Right atrium auricular region (tissue), 2 donors: ENCODE measurements around the gene ARMC7. TPM values are rescaled to one million over a fixed set of nuclear protein-coding genes. Genes with fewer than 3 reads are reported as not detected.

Source experiments
- DNase-seq: peaks from one replicate; pipeline ENCODE4 v3.0.0-alpha.2; 2019; ENCODE audit warnings: low spot score
- H3K27ac ChIP-seq, 2 donors: fragments of 200-600 bp; sonication (generic); 1 replicate in 1 of 2; 2 replicates in 1 of 2; pipeline ENCODE4 v1.5.1; 2016 to 2019
- H3K27me3 ChIP-seq, 2 donors: fragments of 200-600 bp; sonication (generic); one replicate each; pipeline versions ENCODE4 v1.5.1 to v1.6.0; 2017 to 2019
- H3K36me3 ChIP-seq: fragments of 200-600 bp; sonication (generic); one replicate; pipeline ENCODE4 v1.5.1; 2016
- H3K4me1 ChIP-seq, 2 donors: fragments of 200-600 bp; sonication (generic); one replicate each; pipeline versions ENCODE4 v1.5.1 to v1.6.0; 2017 to 2019
- H3K4me3 ChIP-seq, 2 donors: fragments of 200-600 bp; sonication (generic); 1 replicate in 1 of 2; 2 replicates in 1 of 2; pipeline ENCODE4 v1.5.1; 2017 to 2019; ENCODE audit warnings: mild to moderate bottlenecking in 1 of 2, moderate library complexity in 1 of 2
- H3K9me3 ChIP-seq, 2 donors: fragments of 200-600 bp; sonication (generic); one replicate each; pipeline ENCODE4 v1.5.1; 2019
- CTCF ChIP-seq, 2 donors: fragments of 200-600 bp; sonication (generic); IDR thresholded peaks; one replicate each; pipeline ENCODE4 v1.5.1; 2019; ENCODE audit warnings: antibody characterized with exemption in 2 of 2
- total RNA-seq, 2 donors: library from RNA; depleted of rRNA; stranded (reverse); fragments of >200 nt; gene quantifications; one replicate each; pipeline ENCODE4 v1.1.0, GENCODE V29; 2016

Gene ARMC7
- total RNA-seq, 2 donors from 2014 or later = 4.9 to 9.5 TPM

GRCh38 chr17:75063626-75064025, 46.1 kb upstream of the ARMC7 start:
- Histone ChIP-seq H3K9me3 (no peaks in the 10 kb centered on the region), H3K36me3 (peaks cover 43% of the 10 kb centered on the region)

GRCh38 chr17:75064040-75064439, 45.7 kb upstream of the ARMC7 start:
- Histone ChIP-seq H3K36me3 (peaks cover 43% of the 10 kb centered on the region), H3K4me1 (peaks cover 0 to 24% of the 10 kb centered on the region in 2 donors)

More at GRCh38 chr17:75063626-75064025, 46.1 kb upstream of the ARMC7 start:
- DNase-seq = no peak
- no peak for TF ChIP-seq CTCF (IDR thresholded peaks at IDR 0.05)
- Histone ChIP-seq H3K27me3 (no peaks in the 10 kb centered on the region), H3K4me3 (no peak overlapping the region), H3K27ac (no peak overlapping the region), H3K4me1 (peaks cover 0 to 24% of the 10 kb centered on the region in 2 donors)

GRCh38 chr17:75064460-75064859, 45.3 kb upstream of the ARMC7 start:
- Histone ChIP-seq H3K27me3 (no peaks in the 10 kb centered on the region), H3K4me3 (no peak overlapping the region), H3K36me3 (peaks cover 43% of the 10 kb centered on the region), H3K27ac (no peak overlapping the region), H3K4me1 (peaks cover 0 to 23% of the 10 kb centered on the region in 2 donors), H3K9me3 (no peaks in the 10 kb centered on the region)
- DNase-seq = no peak
- TF ChIP-seq CTCF (IDR thresholded peaks at IDR 0.05) = no peak

More at GRCh38 chr17:75064040-75064439, 45.7 kb upstream of the ARMC7 start:
- no peak overlapping the region for H3K27ac ChIP-seq
- no peak overlapping the region for H3K4me3 ChIP-seq
- DNase-seq = no peak
- H3K9me3 ChIP-seq = no peaks in the 10 kb centered on the region
- no peak for TF ChIP-seq CTCF (IDR thresholded peaks at IDR 0.05)
- H3K27me3 ChIP-seq = no peaks in the 10 kb centered on the region

GRCh38 chr17:75064867-75065561, 44.8 kb upstream of the ARMC7 start:
- Histone ChIP-seq H3K27ac (no peak overlapping the region), H3K9me3 (no peaks in the 10 kb centered on the region), H3K27me3 (no peaks in the 10 kb centered on the region), H3K4me1 (peaks cover 0 to 17% of the 10 kb centered on the region in 2 donors), H3K4me3 (no peak overlapping the region), H3K36me3 (peaks cover 43% of the 10 kb centered on the region)
- no peak for DNase-seq
- TF ChIP-seq CTCF (IDR thresholded peaks at IDR 0.05) = no peak

- DNase-seq = no peak
- TF ChIP-seq CTCF (IDR thresholded peaks at IDR 0.05) = no peak
- no peak overlapping the region for H3K4me3 ChIP-seq
- no peaks in the 10 kb centered on the region for H3K27me3 ChIP-seq
- H3K36me3 ChIP-seq = peaks cover 42% of the 10 kb centered on the region
- no peak overlapping the region for H3K27ac ChIP-seq
- no peaks in the 10 kb centered on the region for H3K9me3 ChIP-seq
- peaks cover 0 to 11% of the 10 kb centered on the region in 2 donors for H3K4me1 ChIP-seq
These were observed 44.1 kb upstream of the ARMC7 start for GRCh38 chr17:75065562-75066151.
